Keratinocyte (primary cell): ENCODE results near the gene RNF13.

Experiments
- CTCF ChIP-seq, 3 experiments: IDR thresholded peaks in 1 of 3; conservative IDR thresholded peaks in 1 of 3; optimal IDR thresholded peaks in 1 of 3; 2 replicates in 2 of 3; 3 replicates in 1 of 3; pipeline versions ENCODE3 to v1.5.1; 2011; ENCODE audit warnings: low read length in 3 of 3, mild to moderate bottlenecking in 3 of 3, moderate library complexity in 2 of 3, control low read depth in 1 of 3, inconsistent platforms in 1 of 3; ENCODE audit not compliant: insufficient read depth in 2 of 3; ENCODE audit errors: extremely low read depth in 1 of 3
- EZH2 ChIP-seq: IDR thresholded peaks from one replicate; pipeline ENCODE4 v1.6.1; 2012; ENCODE audit warnings: inconsistent platforms, mild to moderate bottlenecking, low read length, moderate library complexity

GRCh38 chr3:149917124-149917667 is 104.2 kb downstream of the RNF13 start:
- TF ChIP-seq CTCF (optimal IDR thresholded peaks at IDR 0.05 in 1 of 3, IDR thresholded peaks at IDR 0.05 in 1 of 3, conservative IDR thresholded peaks at IDR 0.05 in 1 of 3; ENCODE audit: extremely low read depth in 1 of 3, insufficient read depth in 2 of 3, low read length in 3 of 3) (no peak), EZH2 (no peak)
